Lower lobe of right lung (tissue), 2 donors: Measurements from ENCODE around the gene LDLRAD4. TPM values are rescaled to one million over a fixed set of nuclear protein-coding genes. Genes with fewer than 3 reads are reported as not detected.
"Not testable (repeated sequence)": the region's sequence is repeated elsewhere in the genome, so short reads cannot be mapped to it uniquely, and the experiment has no call there.

ENCODE experiments used
- ATAC-seq, 2 donors: fragments of 200-7000 bp; cut with Tn5 transposase; one replicate each; pipeline ENCODE4 v1.9.1; 2020 to 2022; ENCODE audit warnings: mild to moderate bottlenecking in 2 of 2, moderate library complexity in 2 of 2
- DNase-seq: peaks from one replicate; pipeline ENCODE4 v3.0.0-alpha.2; 2020
- H3K27ac ChIP-seq: fragments of 200-600 bp; one replicate; pipeline ENCODE4 v1.8.0; 2022
- H3K27me3 ChIP-seq: fragments of 200-600 bp; one replicate; pipeline ENCODE4 v1.8.0; 2022; ENCODE audit warnings: low read depth
- H3K36me3 ChIP-seq: fragments of 200-600 bp; one replicate; pipeline ENCODE4 v1.8.0; 2022; ENCODE audit warnings: mild to moderate bottlenecking
- H3K4me1 ChIP-seq: fragments of 200-600 bp; one replicate; pipeline ENCODE4 v1.8.0; 2022
- H3K4me3 ChIP-seq: fragments of 200-600 bp; one replicate; pipeline ENCODE4 v1.8.0; 2022; ENCODE audit warnings: mild to moderate bottlenecking
- H3K9me3 ChIP-seq: fragments of 200-600 bp; one replicate; pipeline ENCODE4 v1.8.0; 2022
- intact Hi-C: fragments of 100-400 bp; cut with DNase I; formaldehyde crosslinking; loops from one replicate; pipeline ENCODE4 v1.11.0; 2022
- total RNA-seq: library from RNA; stranded (reverse); fragmentation: NEBNext Ultra II Directional; extraction: Animal tissue kit (Norgen Biotek cat#: 25700); gene quantifications from one replicate; pipeline ENCODE4 v1.2.1, GENCODE V29; 2021
- TF ChIP-seq, protein P1 (sequence below): fragments of 200-600 bp; IDR thresholded peaks from one replicate; pipeline ENCODE4 v1.8.0; 2022; ENCODE audit warnings: antibody characterized with exemption, mild to moderate bottlenecking
- donor health status: DM: no; HTN: yes; CAD: no; lungs with severe emphysema.

The LDLRAD4 gene
- total RNA-seq, 1 donor from 2014 or later, result 24.6 TPM

DNA sequence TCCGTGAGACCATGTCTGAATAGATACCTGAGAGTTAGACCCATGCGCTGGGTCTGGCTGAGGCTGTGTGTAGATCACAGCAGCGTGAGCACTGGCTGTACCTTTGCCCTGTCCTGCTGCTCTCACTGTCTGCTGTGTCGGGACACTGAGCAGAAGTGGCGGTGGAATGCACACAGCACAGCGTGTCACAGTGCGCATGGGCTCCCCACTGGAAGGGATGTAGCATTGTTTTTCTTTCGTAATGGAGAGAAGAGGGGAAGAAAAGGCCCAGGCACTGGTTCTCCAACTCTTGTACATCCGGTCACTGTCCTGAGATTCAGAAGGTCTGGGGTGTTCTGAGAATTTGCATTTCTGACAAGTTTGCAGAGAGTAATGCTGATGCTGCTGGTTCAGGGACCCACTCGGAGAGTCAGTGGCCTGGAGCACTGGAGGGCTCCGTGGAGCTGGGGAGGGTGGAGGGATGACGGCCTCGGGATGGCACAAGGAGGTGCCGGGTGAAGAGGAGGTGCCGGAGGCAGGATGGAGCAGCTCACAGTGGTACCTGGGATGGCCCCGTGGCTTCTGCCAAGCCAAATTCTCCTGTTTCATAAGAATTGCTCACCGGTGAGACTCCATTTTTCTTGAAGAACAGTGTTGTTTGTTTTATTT, 252.8 kb downstream of the LDLRAD4 start:
- intact Hi-C loops, result no loop called here
- Histone ChIP-seq H3K9me3 (no peaks in the 10 kb centered on the region), H3K4me1 (peaks cover 22% of the 10 kb centered on the region), H3K27me3 (no peaks in the 10 kb centered on the region), H3K27ac (peak overlapping the region; percentile 37), H3K36me3 (no peaks in the 10 kb centered on the region), H3K4me3 (no peak overlapping the region)
- ATAC-seq, result peak; percentile 53 to 79
- DNase-seq, result no peak
- TF ChIP-seq, protein P1, sequence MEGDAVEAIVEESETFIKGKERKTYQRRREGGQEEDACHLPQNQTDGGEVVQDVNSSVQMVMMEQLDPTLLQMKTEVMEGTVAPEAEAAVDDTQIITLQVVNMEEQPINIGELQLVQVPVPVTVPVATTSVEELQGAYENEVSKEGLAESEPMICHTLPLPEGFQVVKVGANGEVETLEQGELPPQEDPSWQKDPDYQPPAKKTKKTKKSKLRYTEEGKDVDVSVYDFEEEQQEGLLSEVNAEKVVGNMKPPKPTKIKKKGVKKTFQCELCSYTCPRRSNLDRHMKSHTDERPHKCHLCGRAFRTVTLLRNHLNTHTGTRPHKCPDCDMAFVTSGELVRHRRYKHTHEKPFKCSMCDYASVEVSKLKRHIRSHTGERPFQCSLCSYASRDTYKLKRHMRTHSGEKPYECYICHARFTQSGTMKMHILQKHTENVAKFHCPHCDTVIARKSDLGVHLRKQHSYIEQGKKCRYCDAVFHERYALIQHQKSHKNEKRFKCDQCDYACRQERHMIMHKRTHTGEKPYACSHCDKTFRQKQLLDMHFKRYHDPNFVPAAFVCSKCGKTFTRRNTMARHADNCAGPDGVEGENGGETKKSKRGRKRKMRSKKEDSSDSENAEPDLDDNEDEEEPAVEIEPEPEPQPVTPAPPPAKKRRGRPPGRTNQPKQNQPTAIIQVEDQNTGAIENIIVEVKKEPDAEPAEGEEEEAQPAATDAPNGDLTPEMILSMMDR, result no peak

DNA sequence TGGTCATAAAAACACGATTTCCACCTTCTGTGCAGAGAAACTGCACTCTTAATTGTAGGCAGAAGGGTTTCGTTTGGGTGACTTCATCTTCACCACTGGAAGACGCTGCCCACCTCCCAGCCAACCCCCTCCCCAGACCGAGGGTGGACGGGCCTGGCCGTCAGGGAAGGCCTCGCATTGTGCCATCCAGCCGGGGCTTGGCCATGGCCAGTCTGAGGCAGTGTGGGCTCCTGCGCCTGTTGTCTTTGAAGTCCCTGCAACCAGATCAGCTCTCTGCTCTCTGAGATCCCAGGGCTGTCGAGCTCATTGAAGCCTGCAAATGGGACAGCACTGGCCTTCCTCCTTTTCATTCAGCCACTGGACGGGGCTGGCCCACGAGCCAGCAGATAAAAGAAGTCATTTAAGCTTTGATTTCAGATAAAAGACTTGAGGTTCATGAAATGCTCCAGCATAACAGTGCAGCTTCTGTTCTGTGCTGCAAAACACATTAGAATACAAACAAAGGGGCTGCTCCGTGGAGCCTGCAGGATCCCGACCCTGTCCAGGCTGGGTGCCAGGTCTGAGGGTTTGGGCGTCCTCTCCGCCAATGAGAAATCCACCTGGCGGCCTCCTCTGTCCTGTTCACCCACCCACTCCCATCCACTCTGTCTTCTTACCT, 253.5 kb downstream of the LDLRAD4 start:
- ATAC-seq (peak in 1 of 2 donors; percentile 24), DNase-seq (no peak)
- no peaks in the 10 kb centered on the region for H3K27me3 ChIP-seq
- no peak overlapping the region for H3K4me3 ChIP-seq
- intact Hi-C loops, result no loop called here
- no peak overlapping the region for H3K27ac ChIP-seq
- TF ChIP-seq, protein P1, result no peak
- peaks cover 15% of the 10 kb centered on the region for H3K4me1 ChIP-seq
- H3K36me3 ChIP-seq, result no peaks in the 10 kb centered on the region
- H3K9me3 ChIP-seq, result no peaks in the 10 kb centered on the region

DNA sequence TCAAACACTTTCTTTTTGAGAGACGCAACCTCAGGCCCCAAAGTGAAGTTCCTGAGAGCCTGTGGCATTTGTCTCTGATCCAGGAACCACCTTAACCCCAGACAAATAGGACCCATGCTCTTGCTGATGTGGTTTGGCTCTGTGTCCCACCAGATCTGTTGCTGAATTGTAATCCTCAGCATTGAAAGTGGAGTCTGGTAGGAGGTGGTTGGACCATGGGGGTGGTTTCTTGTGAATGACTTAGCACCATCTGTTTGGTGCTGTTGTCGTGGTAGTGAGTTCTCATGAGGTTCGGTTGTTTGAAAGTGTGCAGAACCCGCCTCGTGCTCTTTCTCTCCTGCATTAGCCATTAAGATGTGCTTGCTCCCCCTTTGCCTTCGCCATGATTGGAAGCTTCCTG, 255.2 kb downstream of the LDLRAD4 start:
- Histone ChIP-seq H3K9me3 (no peaks in the 10 kb centered on the region), H3K36me3 (no peaks in the 10 kb centered on the region), H3K4me3 (no peak overlapping the region), H3K27ac (no peak overlapping the region), H3K4me1 (peaks cover 15% of the 10 kb centered on the region), H3K27me3 (no peaks in the 10 kb centered on the region)
- DNase-seq (no peak), ATAC-seq (no peak)
- TF ChIP-seq, protein P1, result no peak
- intact Hi-C loops, result no loop called here

DNA sequence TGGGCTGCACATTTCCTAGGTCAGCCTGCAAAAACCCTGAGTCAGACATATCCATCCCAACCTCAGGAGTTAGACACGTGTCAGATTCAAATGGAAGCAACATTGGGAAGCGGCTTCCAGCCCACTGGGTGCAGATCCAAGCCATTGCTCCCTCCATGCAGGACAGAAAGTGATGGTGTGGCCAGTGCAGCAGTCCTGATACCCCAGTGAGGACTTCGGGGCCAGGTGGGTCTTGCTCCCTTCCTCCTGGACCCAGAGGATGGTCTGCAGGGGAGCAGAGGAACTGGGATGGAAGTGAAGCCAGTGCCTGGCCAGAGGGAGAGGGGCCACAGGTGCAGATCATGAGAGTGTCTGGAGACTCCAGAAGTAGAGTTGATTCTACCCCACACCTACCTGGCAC, 255.8 kb downstream of the LDLRAD4 start:
- ATAC-seq, result no peak
- Histone ChIP-seq H3K27me3 (no peaks in the 10 kb centered on the region), H3K4me3 (no peak overlapping the region), H3K9me3 (no peaks in the 10 kb centered on the region), H3K4me1 (peaks cover 15% of the 10 kb centered on the region), H3K36me3 (no peaks in the 10 kb centered on the region), H3K27ac (no peak overlapping the region)
- no peak for DNase-seq
- intact Hi-C loops, result no loop called here
- TF ChIP-seq, protein P1, result no peak

DNA sequence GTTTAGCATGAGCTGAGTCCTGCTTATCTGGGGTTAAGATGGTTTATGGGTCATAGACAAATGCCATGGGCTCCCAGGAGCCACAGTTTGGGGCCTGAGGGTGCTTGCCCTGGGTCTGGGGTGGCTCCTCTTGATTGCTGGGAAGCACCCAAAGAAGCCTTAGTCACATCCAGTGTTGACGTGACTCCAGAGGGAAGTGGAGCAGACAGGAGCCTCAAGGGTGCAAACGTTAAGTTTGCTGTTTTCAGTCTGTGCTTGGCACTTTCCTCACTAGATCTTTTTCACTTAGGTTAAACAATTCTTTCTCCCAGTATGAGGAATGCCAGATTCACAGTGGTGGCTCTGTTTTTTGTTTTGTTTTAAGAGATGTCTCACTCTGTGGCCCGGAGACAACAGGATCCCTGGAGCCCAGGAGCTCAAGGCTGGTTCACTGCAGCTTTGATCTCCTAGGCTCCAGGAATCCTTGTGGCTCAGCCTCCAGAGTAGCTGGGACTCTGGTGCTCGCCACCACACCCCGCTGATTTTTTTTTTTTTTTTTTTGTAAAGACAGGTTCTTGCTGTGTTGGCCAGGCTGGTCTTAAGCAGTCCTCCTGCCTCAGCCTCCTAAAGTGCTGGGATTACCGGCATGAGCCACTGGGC, 256.5 kb downstream of the LDLRAD4 start:
- TF ChIP-seq, protein P1, result no peak
- intact Hi-C loops, result no loop called here
- Histone ChIP-seq H3K36me3 (no peaks in the 10 kb centered on the region), H3K27ac (no peak overlapping the region), H3K4me3 (no peak overlapping the region), H3K27me3 (no peaks in the 10 kb centered on the region), H3K9me3 (no peaks in the 10 kb centered on the region), H3K4me1 (peaks cover 15% of the 10 kb centered on the region)
- DNase-seq, result no peak
- ATAC-seq, result no peak

DNA sequence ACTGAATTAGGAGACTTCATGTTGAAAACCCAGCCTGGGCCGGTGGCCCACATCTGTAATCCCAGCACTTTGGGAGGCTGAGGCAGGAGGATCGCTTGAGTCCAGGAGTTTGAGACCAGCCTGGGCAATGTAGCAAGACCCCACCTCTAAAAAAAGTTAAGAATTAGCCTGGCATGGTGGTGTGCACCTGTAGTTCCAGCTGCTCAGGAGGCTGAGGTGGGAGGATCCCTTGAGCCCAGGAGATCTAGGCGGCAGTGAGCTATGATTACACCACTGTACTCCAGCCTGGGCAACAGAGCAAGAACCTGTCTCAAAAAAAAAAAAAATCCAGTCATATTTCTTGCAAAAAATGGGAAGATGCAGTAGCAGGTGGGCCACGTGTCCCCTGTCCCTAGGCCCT, 257.8 kb downstream of the LDLRAD4 start:
- DNase-seq, H3K9me3 ChIP-seq, H3K27me3 ChIP-seq, H3K4me3 ChIP-seq, intact Hi-C loops, H3K27ac ChIP-seq, H3K36me3 ChIP-seq, ATAC-seq, H3K4me1 ChIP-seq: not testable (repeated sequence)
